Neural progenitor cell (in vitro differentiated cells): ENCODE measurements around the gene TRPM3. TPM values are rescaled to one million over a fixed set of nuclear protein-coding genes. Genes with fewer than 3 reads are reported as not detected.

ENCODE experiments used
- DNase-seq: peaks from one replicate; pipeline ENCODE4 v3.0.0-alpha.2; 2016; ENCODE audit warnings: low spot score
- H2AFZ ChIP-seq: fragments of 200-600 bp; sonication (generic); replicated peaks from 2 replicates; pipeline ENCODE4 v1.6.1; 2016; ENCODE audit warnings: antibody characterized with exemption
- H3F3A ChIP-seq: fragments of 200-600 bp; sonication (generic); 2 replicates; pipeline ENCODE4 v1.6.1; 2016; ENCODE audit warnings: antibody characterized with exemption, low read depth
- H3K27ac ChIP-seq: fragments of 200-600 bp; sonication (generic); 2 replicates; pipeline ENCODE4 v1.5.1; 2016; ENCODE audit warnings: mild to moderate bottlenecking
- H3K27me3 ChIP-seq: fragments of 200-600 bp; sonication (generic); 2 replicates; pipeline ENCODE4 v1.6.1; 2016; ENCODE audit warnings: mild to moderate bottlenecking, moderate library complexity
- H3K36me3 ChIP-seq: fragments of 200-600 bp; sonication (generic); 2 replicates; pipeline ENCODE4 v1.5.1; 2016
- H3K4me1 ChIP-seq: fragments of 200-600 bp; sonication (generic); 2 replicates; pipeline ENCODE4 v1.6.1; 2016; ENCODE audit warnings: mixed run types
- H3K4me2 ChIP-seq: fragments of 200-600 bp; sonication (generic); 2 replicates; pipeline ENCODE4 v1.6.1; 2016
- H3K4me3 ChIP-seq: fragments of 200-600 bp; sonication (generic); 2 replicates; pipeline ENCODE4 v1.5.1; 2016
- H3K79me2 ChIP-seq: fragments of 200-600 bp; sonication (generic); 2 replicates; pipeline ENCODE4 v1.6.1; 2016; ENCODE audit warnings: low read depth
- H3K9ac ChIP-seq: fragments of 200-600 bp; sonication (generic); 2 replicates; pipeline ENCODE4 v1.6.1; 2016
- H3K9me3 ChIP-seq: fragments of 200-600 bp; sonication (generic); 2 replicates; pipeline ENCODE4 v1.5.1; 2016; ENCODE audit warnings: low read depth
- H4K20me1 ChIP-seq: fragments of 200-600 bp; sonication (generic); 2 replicates; pipeline ENCODE4 v1.6.1; 2016; ENCODE audit warnings: low read depth
- H3K27ac Mint-ChIP-seq: 3 replicates; pipeline ENCODE4 v1.8.0; 2021; ENCODE audit warnings: mixed read lengths
- H3K27me3 Mint-ChIP-seq: 2 replicates; pipeline ENCODE4 v1.8.0; 2022; ENCODE audit warnings: low read depth, mild to moderate bottlenecking, inconsistent platforms, moderate library complexity, mixed read lengths; ENCODE audit not compliant: insufficient read depth
- H3K36me3 Mint-ChIP-seq: 3 replicates; pipeline ENCODE4 v1.8.0; 2021; ENCODE audit warnings: mixed read lengths
- H3K4me1 Mint-ChIP-seq: 3 replicates; pipeline ENCODE4 v1.8.0; 2021; ENCODE audit warnings: mixed read lengths
- H3K4me3 Mint-ChIP-seq: 3 replicates; pipeline ENCODE4 v1.8.0; 2021; ENCODE audit warnings: mild to moderate bottlenecking, moderate library complexity, mixed read lengths
- H3K9me3 Mint-ChIP-seq: 3 replicates; pipeline ENCODE4 v1.8.0; 2020; ENCODE audit warnings: mixed read lengths
- CTCF ChIP-seq: fragments of 200-600 bp; sonication (generic); IDR thresholded peaks from 2 replicates; pipeline ENCODE4 v1.5.1; 2017; ENCODE audit warnings: antibody characterized with exemption, mild to moderate bottlenecking
- EZH2 ChIP-seq: fragments of 200-600 bp; sonication (generic); IDR thresholded peaks from 2 replicates; pipeline ENCODE4 v1.6.1; 2017; ENCODE audit warnings: antibody characterized with exemption, mild to moderate bottlenecking, moderate library complexity
- EZH2phosphoT487 ChIP-seq: fragments of 200-600 bp; sonication (generic); IDR thresholded peaks from 2 replicates; pipeline ENCODE4 v1.6.1; 2017; ENCODE audit warnings: antibody characterized with exemption
- total RNA-seq: library from RNA; depleted of rRNA; stranded (reverse); fragments of >200 nt; gene quantifications from 2 replicates; pipeline ENCODE4 v1.2.3, GENCODE V29; 2015; ENCODE audit warnings: low replicate concordance

The TRPM3 gene
- total RNA-seq, 1 donor from 2014 or later, result 37.2 TPM

DNA sequence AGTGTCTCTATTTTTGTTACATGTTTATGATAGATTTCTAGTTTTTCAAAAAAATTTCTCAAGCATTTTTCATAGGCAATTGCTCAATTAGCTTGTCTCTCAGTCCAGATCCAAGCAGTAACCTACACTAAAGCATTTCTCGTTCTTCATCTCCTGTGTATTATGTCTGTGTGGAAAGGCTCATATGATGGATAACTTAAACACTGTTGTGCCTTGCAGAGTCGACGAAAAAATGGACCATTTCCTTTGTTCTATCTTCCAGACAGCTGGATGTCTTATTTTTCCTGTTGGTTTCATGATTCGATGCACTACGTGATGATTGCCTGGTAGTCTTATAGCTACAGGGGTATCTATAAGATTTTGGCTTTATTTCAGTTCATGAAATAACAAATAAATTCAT is 347.8 kb downstream of the TRPM3 start:
- Histone ChIP-seq H4K20me1 (no peaks in the 10 kb centered on the region), H3K27ac (no peak overlapping the region), H3K79me2 (no peaks in the 10 kb centered on the region), H3K9ac (no peak overlapping the region), H3K4me2 (no peak overlapping the region), H3F3A (no peaks in the 10 kb centered on the region), H3K9me3 (no peaks in the 10 kb centered on the region), H3K4me3 (no peak overlapping the region), H3K36me3 (no peaks in the 10 kb centered on the region), H2AFZ (no peak overlapping the region), H3K4me1 (peaks cover 6% of the 10 kb centered on the region), H3K27me3 (no peaks in the 10 kb centered on the region)
- no peak overlapping the region for H3K4me3 Mint-ChIP-seq
- no peak overlapping the region for H3K27ac Mint-ChIP-seq
- no peaks in the 10 kb centered on the region for H3K27me3 Mint-ChIP-seq
- peaks cover 20% of the 10 kb centered on the region for H3K4me1 Mint-ChIP-seq
- no peak for DNase-seq
- no peaks in the 10 kb centered on the region for H3K9me3 Mint-ChIP-seq
- H3K36me3 Mint-ChIP-seq, result peaks cover 29% of the 10 kb centered on the region
- TF ChIP-seq CTCF, result no peak
- no peak for TF ChIP-seq EZH2
- TF ChIP-seq EZH2phosphoT487, result no peak

GRCh38 chr9:70772601-70773000 is 348.8 kb downstream of the TRPM3 start:
- no peaks in the 10 kb centered on the region for H4K20me1 ChIP-seq
- H3K4me1 Mint-ChIP-seq, result peaks cover 20% of the 10 kb centered on the region
- no peak overlapping the region for H3K9ac ChIP-seq
- H3K9me3 Mint-ChIP-seq, result no peaks in the 10 kb centered on the region
- peaks cover 11% of the 10 kb centered on the region for H3K4me1 ChIP-seq
- no peak overlapping the region for H3K27ac ChIP-seq
- no peak overlapping the region for H3K4me3 ChIP-seq
- no peaks in the 10 kb centered on the region for H3F3A ChIP-seq
- no peaks in the 10 kb centered on the region for H3K27me3 Mint-ChIP-seq
- H3K4me3 Mint-ChIP-seq, result no peak overlapping the region
- H2AFZ ChIP-seq, result no peak overlapping the region
- peaks cover 29% of the 10 kb centered on the region for H3K36me3 Mint-ChIP-seq
- H3K27ac Mint-ChIP-seq, result no peak overlapping the region
- TF ChIP-seq EZH2 (no peak), CTCF (no peak), EZH2phosphoT487 (no peak)
- no peaks in the 10 kb centered on the region for H3K27me3 ChIP-seq
- no peaks in the 10 kb centered on the region for H3K36me3 ChIP-seq
- DNase-seq, result no peak
- no peaks in the 10 kb centered on the region for H3K9me3 ChIP-seq
- no peak overlapping the region for H3K4me2 ChIP-seq
- no peaks in the 10 kb centered on the region for H3K79me2 ChIP-seq

DNA sequence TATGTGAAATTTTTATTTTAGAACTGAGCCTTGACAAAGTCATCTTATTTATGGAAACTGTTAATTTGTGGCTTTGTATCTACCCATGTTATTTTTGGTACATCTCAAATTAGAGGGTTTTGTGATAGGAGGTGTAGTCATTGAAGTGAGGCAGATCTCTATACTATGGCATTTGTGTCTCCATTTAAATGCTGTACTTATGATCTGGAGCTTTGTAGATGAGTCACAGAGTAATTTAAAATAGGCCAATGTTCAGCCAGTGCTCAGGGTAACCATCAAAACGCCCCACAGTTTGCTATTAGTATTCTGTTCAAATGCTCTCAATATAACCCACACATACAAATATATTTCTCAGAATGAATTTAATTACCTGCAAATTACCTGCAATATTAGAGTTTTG is 355.5 kb downstream of the TRPM3 start:
- Histone ChIP-seq H3K36me3 (no peaks in the 10 kb centered on the region), H3K4me3 (no peak overlapping the region), H3K4me2 (no peak overlapping the region), H3K4me1 (peaks cover 13% of the 10 kb centered on the region), H3K9ac (no peak overlapping the region), H4K20me1 (no peaks in the 10 kb centered on the region), H3K79me2 (no peaks in the 10 kb centered on the region), H3K27ac (no peak overlapping the region), H3K9me3 (no peaks in the 10 kb centered on the region), H3F3A (no peaks in the 10 kb centered on the region), H2AFZ (no peak overlapping the region), H3K27me3 (no peaks in the 10 kb centered on the region)
- no peak overlapping the region for H3K27ac Mint-ChIP-seq
- TF ChIP-seq EZH2 (no peak), EZH2phosphoT487 (no peak), CTCF (no peak)
- no peaks in the 10 kb centered on the region for H3K27me3 Mint-ChIP-seq
- no peak for DNase-seq
- peaks cover 15% of the 10 kb centered on the region for H3K4me1 Mint-ChIP-seq
- no peak overlapping the region for H3K4me3 Mint-ChIP-seq
- H3K36me3 Mint-ChIP-seq, result peaks cover 12% of the 10 kb centered on the region
- no peaks in the 10 kb centered on the region for H3K9me3 Mint-ChIP-seq
